ENCODE measurements around the gene ZC3H7A.

- TF ChIP-seq ZNF274 (IDR thresholded peaks at IDR 0.05; ENCODE audit: low read depth, low read length) (no peak), YY1 (IDR thresholded peaks at IDR 0.05; ENCODE audit: insufficient read depth, insufficient read length) (no peak)
These were observed 71.0 kb downstream of the ZC3H7A start for GRCh38 chr16:11726008-11726407.

Measured in NT2/D1 (cell line).